ENCODE measurements around the gene PGM3.

DNA sequence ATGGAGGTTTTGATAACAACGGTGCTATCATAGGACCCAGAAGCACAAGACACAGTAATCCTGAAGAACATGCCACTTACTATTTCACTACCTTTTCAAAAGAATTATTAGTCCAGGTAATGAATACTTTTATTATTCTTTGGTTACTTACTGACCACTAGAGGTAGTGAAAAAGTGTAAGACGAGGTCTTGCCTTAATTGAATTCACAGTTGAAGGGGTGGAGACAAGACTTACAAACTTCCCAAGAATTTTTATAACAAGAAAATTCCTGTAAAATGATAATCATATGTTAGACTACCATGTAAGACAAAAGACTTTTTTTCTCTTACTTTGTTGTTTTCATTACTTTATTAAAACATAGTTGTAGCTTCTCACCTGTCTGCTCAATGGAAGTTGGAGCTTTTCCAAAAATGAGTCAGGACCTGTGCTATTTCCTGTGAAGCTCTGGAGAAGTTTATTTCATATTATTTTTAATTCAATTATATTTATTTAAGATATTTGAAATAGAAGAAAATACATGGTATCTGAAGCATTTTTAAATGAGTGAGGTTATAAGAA, 73.2 kb downstream of the PGM3 start:
- no peak for TF ChIP-seq POLR2A (IDR thresholded peaks at IDR 0.05)
- TF ChIP-seq, protein P1, sequence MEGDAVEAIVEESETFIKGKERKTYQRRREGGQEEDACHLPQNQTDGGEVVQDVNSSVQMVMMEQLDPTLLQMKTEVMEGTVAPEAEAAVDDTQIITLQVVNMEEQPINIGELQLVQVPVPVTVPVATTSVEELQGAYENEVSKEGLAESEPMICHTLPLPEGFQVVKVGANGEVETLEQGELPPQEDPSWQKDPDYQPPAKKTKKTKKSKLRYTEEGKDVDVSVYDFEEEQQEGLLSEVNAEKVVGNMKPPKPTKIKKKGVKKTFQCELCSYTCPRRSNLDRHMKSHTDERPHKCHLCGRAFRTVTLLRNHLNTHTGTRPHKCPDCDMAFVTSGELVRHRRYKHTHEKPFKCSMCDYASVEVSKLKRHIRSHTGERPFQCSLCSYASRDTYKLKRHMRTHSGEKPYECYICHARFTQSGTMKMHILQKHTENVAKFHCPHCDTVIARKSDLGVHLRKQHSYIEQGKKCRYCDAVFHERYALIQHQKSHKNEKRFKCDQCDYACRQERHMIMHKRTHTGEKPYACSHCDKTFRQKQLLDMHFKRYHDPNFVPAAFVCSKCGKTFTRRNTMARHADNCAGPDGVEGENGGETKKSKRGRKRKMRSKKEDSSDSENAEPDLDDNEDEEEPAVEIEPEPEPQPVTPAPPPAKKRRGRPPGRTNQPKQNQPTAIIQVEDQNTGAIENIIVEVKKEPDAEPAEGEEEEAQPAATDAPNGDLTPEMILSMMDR (IDR thresholded peaks at IDR 0.05 in 4 of 5, conservative IDR thresholded peaks at IDR 0.05 in 1 of 5) = no peak

Measured in gastrocnemius medialis (tissue), 4 donors.